ENCODE measurements around the gene TRIL.

The TRIL gene

DNA sequence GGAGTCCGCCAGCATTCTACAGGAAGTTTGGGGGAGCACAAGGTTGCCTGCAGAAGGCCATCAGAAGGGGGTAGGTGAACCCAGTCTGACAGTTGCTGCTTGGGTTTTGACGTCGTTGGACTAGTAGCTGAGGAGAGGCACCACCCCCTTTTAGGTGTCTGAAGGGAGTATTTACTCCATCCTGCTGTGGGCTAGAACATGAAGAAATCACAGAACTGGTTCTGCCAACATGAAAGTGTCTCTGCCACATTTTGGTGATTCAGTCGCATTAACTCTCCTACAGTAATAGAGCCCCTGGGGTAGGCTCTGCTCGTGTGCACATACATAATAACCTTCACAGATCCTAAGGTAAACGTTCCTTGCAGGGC is 834 bp upstream of the TRIL start:
- TF ChIP-seq, protein P1, sequence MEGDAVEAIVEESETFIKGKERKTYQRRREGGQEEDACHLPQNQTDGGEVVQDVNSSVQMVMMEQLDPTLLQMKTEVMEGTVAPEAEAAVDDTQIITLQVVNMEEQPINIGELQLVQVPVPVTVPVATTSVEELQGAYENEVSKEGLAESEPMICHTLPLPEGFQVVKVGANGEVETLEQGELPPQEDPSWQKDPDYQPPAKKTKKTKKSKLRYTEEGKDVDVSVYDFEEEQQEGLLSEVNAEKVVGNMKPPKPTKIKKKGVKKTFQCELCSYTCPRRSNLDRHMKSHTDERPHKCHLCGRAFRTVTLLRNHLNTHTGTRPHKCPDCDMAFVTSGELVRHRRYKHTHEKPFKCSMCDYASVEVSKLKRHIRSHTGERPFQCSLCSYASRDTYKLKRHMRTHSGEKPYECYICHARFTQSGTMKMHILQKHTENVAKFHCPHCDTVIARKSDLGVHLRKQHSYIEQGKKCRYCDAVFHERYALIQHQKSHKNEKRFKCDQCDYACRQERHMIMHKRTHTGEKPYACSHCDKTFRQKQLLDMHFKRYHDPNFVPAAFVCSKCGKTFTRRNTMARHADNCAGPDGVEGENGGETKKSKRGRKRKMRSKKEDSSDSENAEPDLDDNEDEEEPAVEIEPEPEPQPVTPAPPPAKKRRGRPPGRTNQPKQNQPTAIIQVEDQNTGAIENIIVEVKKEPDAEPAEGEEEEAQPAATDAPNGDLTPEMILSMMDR (IDR thresholded peaks at IDR 0.05; ENCODE audit: low read depth, low read length), result no peak
- no peak overlapping the region for H3K4me3 ChIP-seq (ENCODE audit: low read depth, low read length)
- in situ Hi-C loops (cut with HindIII; ENCODE audit: low sequenced_read_pairs), result no loop called here
- DNase-seq (ENCODE audit: low read depth, low spot score), result no peak

DNA sequence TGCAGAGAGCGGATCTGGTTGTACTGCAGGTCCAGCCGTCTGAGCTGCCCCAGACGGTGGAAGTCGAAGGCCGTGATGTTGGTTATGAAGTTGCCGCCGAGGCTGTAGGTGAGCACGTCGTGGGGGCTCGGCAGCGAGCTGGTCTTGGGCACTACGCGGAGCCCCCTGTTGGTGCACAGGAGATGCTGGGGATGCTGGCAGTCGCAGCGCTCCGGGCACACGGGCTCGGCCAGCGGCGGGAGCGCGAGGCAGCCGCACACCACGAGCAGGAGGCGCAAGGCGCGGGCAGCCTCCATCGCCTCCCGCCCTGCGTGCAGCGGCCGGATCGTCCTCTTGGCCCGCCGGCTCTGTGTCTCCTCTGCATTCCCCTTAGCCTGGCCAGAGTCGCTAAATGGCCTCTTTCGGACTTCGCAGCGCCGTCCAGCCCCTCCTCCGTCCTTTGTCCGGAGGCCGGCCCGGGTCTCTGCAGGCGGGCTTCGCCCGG is 337 bp downstream of the TRIL start:
- TF ChIP-seq, protein P1 (IDR thresholded peaks at IDR 0.05; ENCODE audit: low read depth, low read length), result no peak
- peak; percentile 7 for DNase-seq (ENCODE audit: low read depth, low spot score)
- peak overlapping the region; percentile 39 for H3K4me3 ChIP-seq (ENCODE audit: low read depth, low read length)
- in situ Hi-C loops (cut with HindIII; ENCODE audit: low sequenced_read_pairs), result no loop called here

DNA sequence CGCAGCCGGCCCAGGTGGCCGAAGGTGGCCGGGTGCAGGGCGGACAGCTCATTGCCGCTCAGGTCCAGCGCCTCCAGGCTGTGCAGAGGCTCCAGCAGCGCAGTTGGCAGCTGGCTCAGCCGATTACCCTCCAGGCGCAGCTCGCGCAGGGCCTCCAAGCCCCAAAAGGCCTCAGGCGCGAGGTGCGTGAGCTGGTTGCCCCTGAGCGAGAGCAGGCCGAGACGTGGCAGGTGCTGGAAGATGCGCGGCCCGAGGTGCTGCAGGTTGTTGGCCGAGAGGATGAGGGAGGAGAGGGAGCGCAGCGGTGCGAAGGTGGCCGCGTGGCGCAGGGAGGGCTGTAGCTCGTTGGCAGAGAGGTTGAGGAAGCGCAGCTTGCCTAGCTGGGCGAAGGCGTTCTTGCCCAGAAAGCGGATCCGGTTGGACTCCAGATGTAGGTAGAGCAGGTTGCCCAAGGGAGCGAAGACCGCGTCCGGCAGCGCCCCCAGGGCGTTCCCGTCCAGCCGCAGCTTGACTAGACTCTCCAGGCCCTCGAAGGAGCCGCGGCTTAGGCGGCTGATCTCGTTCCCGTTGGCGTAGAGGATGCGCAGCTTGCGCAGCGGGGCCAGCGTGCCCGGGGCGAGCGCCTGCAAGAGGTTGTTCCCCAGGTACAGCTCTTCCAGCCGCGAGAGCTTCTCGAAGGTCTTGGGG is 923 bp downstream of the TRIL start:
- in situ Hi-C loops (cut with HindIII; ENCODE audit: low sequenced_read_pairs), result no loop called here
- TF ChIP-seq, protein P1 (IDR thresholded peaks at IDR 0.05; ENCODE audit: low read depth, low read length), result no peak
- DNase-seq (ENCODE audit: low read depth, low spot score), result peak; percentile 8
- no peak overlapping the region for H3K4me3 ChIP-seq (ENCODE audit: low read depth, low read length)

DNA sequence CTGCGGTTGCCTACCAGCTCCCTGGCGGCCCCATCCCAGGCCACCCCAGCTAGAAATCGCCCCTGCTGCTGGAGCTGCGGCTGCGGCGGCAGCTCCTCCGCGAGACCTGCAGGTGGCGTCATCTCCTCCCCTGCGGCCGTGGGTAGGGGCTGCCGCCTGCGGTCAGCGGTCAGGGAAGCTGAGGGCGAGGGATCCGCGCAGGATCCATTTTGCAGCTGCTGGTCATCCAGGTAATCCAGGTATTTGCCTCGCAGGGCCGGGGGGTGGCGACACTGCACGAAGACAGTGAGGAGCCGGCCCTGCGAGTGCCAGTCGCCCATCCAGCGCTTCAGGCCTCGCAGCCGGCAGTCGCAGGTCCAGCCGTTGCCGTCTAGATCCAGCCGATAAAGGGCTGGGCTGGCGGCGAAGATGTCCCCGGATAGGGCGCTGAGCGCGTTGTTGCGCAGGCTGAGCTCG is 1.5 kb downstream of the TRIL start:
- DNase-seq (ENCODE audit: low read depth, low spot score), result peak; percentile 44
- in situ Hi-C loops (cut with HindIII; ENCODE audit: low sequenced_read_pairs), result no loop called here
- H3K4me3 ChIP-seq (ENCODE audit: low read depth, low read length), result peak overlapping the region; percentile 3
- TF ChIP-seq, protein P1 (IDR thresholded peaks at IDR 0.05; ENCODE audit: low read depth, low read length), result peak; percentile 69

DNA sequence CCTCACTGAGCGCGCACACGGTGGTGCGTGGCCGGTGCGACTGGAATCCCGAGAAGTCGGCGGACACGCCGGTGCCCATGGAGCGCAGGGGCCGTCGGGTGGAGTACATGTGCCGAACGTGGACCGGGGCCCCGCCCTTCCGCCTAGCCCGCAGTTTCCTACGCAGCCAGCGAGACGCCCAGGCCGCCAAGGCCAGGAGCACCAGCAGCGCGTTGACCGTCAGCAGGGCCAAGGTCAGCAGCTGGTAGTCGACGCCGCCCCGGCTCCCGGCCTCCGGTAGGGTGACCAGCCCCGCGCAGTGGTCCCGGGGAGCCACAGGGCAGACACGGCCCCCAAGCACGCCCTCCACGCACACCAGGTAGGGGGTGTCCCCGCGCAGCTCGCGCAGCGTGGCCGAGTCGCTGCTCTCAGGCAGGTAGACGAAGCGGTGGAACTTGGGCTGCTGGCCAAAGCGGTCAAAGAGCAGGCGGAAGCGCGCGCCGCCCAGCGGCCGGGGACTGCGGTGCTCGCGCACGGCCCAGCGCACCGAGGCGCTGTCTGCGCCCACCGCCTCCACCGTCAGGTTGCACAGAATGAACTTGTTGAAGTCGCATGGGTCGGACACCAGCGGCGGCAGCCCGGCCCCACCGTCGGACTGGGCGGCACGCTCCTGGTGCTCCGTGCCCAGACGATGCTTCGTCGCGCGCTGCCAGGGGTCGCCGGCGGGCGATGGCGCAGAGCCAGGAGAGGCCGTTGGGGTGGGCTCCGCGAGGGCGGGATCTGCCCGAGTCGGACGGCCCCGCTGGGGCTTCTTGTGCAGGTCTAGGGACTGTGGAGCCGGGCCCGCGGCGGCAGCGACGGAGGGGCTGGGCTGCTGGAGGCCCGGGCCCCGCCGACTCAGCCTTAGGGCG is 2.2 kb downstream of the TRIL start:
- H3K4me3 ChIP-seq (ENCODE audit: low read depth, low read length), result no peak overlapping the region
- in situ Hi-C loops (cut with HindIII; ENCODE audit: low sequenced_read_pairs), result no loop called here
- TF ChIP-seq, protein P1 (IDR thresholded peaks at IDR 0.05; ENCODE audit: low read depth, low read length), result peak; percentile 61
- DNase-seq (ENCODE audit: low read depth, low spot score), result peak; percentile 14

DNA sequence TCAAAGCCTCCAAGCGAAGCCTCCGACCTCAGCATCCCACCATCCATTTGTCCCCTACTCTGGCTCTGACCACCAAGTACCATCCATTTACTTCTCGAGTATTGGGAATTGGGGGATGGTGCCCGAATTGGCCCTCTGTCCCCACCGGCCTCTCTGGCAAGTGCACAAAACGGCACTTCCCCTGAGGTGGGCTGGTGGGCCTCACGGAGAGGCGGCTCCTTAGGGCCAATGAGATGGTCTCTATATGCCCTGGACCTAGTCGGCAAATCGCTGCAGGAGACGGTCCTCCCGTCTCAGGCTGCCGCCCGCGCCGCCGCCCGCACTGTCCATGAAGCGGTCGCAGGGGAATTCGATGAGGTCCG is 2.8 kb downstream of the TRIL start:
- no peak overlapping the region for H3K4me3 ChIP-seq (ENCODE audit: low read depth, low read length)
- DNase-seq (ENCODE audit: low read depth, low spot score), result no peak
- in situ Hi-C loops (cut with HindIII; ENCODE audit: low sequenced_read_pairs), result no loop called here
- TF ChIP-seq, protein P1 (IDR thresholded peaks at IDR 0.05; ENCODE audit: low read depth, low read length), result no peak

All from astrocyte of the spinal cord (primary cell).